ENCODE measurements around the gene NOX4.
"Not testable (repeated sequence)": the region's sequence is repeated elsewhere in the genome, so short reads cannot be mapped to it uniquely, and the experiment has no call there.

NOX4 gene

GRCh38 chr11:89433278-89433677 lies 57.9 kb downstream of the NOX4 start:
- no peak for DNase-seq (ENCODE audit: low spot score)
- in situ Hi-C loops (cut with MboI; ENCODE audit: low pct_unique_long_range_greater_than_20kb, low sequenced_read_pairs, unreplicated experiment) = no loop called here
- TF ChIP-seq CTCF (IDR thresholded peaks at IDR 0.05; ENCODE audit: extremely low read depth, insufficient read depth, missing control alignments) = no peak

- DNase-seq (ENCODE audit: low spot score); in situ Hi-C loops (cut with MboI; ENCODE audit: low pct_unique_long_range_greater_than_20kb, low sequenced_read_pairs, unreplicated experiment): not testable (repeated sequence)
These were observed 59.0 kb downstream of the NOX4 start for GRCh38 chr11:89432182-89432581.

GRCh38 chr11:89426501-89426900 lies 64.7 kb downstream of the NOX4 start:
- in situ Hi-C loops (cut with MboI; ENCODE audit: low pct_unique_long_range_greater_than_20kb, low sequenced_read_pairs, unreplicated experiment) = not testable (repeated sequence)

DNA sequence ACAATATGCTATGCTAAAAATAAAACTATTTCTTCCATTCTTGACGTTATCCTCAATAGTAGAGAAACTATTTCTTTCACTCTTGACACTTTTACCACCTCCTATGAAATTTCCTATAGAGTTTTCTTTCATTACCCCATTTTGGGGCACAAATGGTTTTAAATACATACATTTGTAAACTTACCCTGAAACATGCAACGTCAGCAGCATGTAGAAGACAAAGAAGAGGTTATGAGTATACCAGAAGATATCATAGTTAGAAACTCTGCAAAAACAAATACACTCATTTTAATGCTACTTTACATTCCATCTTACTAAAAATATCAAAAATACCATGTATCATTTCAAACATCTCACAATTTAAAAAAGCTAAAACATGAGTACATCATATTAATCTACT lies 69.5 kb downstream of the NOX4 start:
- DNase-seq (ENCODE audit: low spot score) = no peak
- TF ChIP-seq CTCF (IDR thresholded peaks at IDR 0.05; ENCODE audit: extremely low read depth, insufficient read depth, missing control alignments) = no peak
- in situ Hi-C loops (cut with MboI; ENCODE audit: low pct_unique_long_range_greater_than_20kb, low sequenced_read_pairs, unreplicated experiment) = no loop called here

More at GRCh38 chr11:89426501-89426900, 64.7 kb downstream of the NOX4 start:
- DNase-seq (ENCODE audit: low spot score) = not testable (repeated sequence)

GRCh38 chr11:89420981-89421380 lies 70.2 kb downstream of the NOX4 start:
- in situ Hi-C loops (cut with MboI; ENCODE audit: low pct_unique_long_range_greater_than_20kb, low sequenced_read_pairs, unreplicated experiment) = no loop called here
- DNase-seq (ENCODE audit: low spot score) = no peak
- no peak for TF ChIP-seq CTCF (IDR thresholded peaks at IDR 0.05; ENCODE audit: extremely low read depth, insufficient read depth, missing control alignments)

- no peak for DNase-seq (ENCODE audit: low spot score)
- TF ChIP-seq CTCF (IDR thresholded peaks at IDR 0.05; ENCODE audit: extremely low read depth, insufficient read depth, missing control alignments) = no peak
- in situ Hi-C loops (cut with MboI; ENCODE audit: low pct_unique_long_range_greater_than_20kb, low sequenced_read_pairs, unreplicated experiment) = no loop called here
These were observed 74.2 kb downstream of the NOX4 start for GRCh38 chr11:89416961-89417360.

DNA sequence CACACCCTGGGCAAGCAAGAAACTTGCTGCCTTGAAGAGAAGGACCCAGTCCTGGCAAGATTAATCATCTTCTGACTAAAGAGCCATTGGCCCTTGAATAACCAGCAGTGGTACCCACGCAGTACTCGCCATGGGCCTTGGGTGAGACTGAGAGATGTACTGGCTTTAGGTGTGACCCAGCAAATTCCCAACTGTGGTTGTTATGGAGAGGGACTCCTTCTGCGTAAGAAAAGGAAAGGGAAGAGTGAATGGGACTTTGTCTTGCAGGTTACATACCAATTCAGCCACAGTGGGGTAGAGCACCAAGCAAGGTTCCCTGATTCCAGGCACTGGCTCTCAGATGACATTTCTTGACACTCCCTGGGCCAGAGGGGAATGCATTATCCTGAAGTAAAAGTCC lies 80.1 kb downstream of the NOX4 start:
- in situ Hi-C loops (cut with MboI; ENCODE audit: low pct_unique_long_range_greater_than_20kb, low sequenced_read_pairs, unreplicated experiment); DNase-seq (ENCODE audit: low spot score): not testable (repeated sequence)

- DNase-seq (ENCODE audit: low spot score); in situ Hi-C loops (cut with MboI; ENCODE audit: low pct_unique_long_range_greater_than_20kb, low sequenced_read_pairs, unreplicated experiment): not testable (repeated sequence)
These were observed 80.5 kb downstream of the NOX4 start for GRCh38 chr11:89410666-89411065.

DNA sequence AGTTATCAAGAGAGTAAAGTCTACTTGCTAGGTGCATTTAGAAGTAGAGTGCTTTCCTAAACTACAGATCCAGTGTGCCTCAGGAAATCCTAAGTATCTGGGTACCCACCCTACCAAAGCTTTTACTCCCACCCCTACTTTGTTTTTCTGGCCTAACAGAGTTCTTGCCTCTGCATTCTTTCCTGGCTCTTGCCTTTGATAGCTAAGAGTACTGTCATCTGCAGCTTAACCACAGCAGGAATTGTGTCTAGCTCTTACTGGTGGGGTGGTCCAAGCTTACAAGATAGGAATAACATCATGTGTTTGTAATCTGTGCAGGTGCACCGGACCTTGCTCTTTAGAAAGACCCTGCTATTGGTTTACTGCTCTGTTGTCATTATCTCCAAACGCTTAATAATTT lies 82.7 kb downstream of the NOX4 start:
- in situ Hi-C loops (cut with MboI; ENCODE audit: low pct_unique_long_range_greater_than_20kb, low sequenced_read_pairs, unreplicated experiment); DNase-seq (ENCODE audit: low spot score): not testable (repeated sequence)

DNA sequence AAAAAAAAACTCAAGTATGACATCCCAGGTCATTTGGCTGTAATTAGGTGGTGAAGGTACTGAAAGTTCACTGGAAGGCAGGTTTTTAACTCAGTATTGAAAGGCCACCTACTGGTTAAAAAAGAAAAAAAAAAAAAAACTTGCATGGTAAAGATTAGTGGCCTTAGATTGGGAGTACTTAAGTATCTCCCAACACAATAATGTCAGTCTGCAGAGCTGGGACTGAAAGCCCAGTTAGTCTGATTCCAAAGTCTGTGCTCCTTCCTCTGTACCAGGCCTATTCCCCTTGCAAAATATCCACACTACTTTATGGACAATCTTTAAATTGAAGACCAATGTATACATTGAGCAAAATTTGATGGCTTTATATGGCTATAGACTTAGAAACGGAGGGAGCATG lies 85.5 kb downstream of the NOX4 start:
- in situ Hi-C loops (cut with MboI; ENCODE audit: low pct_unique_long_range_greater_than_20kb, low sequenced_read_pairs, unreplicated experiment) = no loop called here
- no peak for DNase-seq (ENCODE audit: low spot score)
- no peak for TF ChIP-seq CTCF (IDR thresholded peaks at IDR 0.05; ENCODE audit: extremely low read depth, insufficient read depth, missing control alignments)

GRCh38 chr11:89391654-89392053 lies 99.5 kb downstream of the NOX4 start:
- DNase-seq (ENCODE audit: low spot score); in situ Hi-C loops (cut with MboI; ENCODE audit: low pct_unique_long_range_greater_than_20kb, low sequenced_read_pairs, unreplicated experiment): not testable (repeated sequence)

DNA sequence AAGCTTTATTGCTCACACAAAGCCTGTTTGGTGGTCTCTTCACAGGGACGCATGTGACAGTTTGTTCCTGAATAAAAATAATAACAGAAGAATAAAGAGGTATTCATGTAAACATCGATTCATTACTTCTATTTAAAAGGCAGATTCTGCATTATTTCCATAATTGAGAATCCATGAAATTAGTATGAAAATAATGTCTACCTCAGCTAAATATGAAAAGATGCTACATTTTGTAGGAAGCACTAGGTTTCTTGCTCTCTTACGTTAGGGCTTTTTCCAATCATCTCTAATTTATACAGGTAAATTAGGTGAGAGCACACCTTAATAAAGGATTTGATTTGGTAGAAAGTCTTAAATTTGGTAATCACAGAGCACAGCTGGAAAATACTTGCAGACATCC lies 103.7 kb downstream of the NOX4 start:
- in situ Hi-C loops (cut with MboI; ENCODE audit: low pct_unique_long_range_greater_than_20kb, low sequenced_read_pairs, unreplicated experiment); DNase-seq (ENCODE audit: low spot score): not testable (repeated sequence)

DNA sequence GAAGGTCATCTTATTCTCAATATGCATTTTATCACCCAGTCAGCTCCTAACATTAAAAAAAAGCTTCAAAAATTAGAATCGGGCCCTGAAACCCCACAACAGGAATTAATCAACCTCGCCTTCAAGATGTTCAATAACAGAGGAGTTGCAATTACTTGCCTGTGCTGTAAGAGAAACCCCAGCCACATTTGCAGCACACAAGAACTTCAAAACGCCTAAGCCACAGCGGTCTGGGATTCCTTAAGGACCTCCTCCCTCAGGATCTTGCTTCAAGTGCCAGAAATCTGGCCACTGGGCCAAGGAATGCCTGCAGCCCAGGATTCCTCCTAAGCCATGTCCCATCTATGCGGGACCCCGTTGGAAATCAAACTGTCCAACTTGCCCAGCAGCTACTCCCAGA lies 108.2 kb downstream of the NOX4 start:
- in situ Hi-C loops (cut with MboI; ENCODE audit: low pct_unique_long_range_greater_than_20kb, low sequenced_read_pairs, unreplicated experiment); DNase-seq (ENCODE audit: low spot score): not testable (repeated sequence)
